Measurements from ENCODE around the gene NEB.
A peak's percentile ranks its signal among the peaks of the same experiment; 100 is the strongest.
"Not testable (repeated sequence)": the region's sequence is repeated elsewhere in the genome, so short reads cannot be mapped to it uniquely, and the experiment has no call there.

Gene NEB

GRCh38 chr2:151698134-151698533 lies 36.1 kb downstream of the NEB start:
- not testable (repeated sequence) for DNase-seq

- no peak for DNase-seq
Measured at GRCh38 chr2:151695778-151696177, 38.5 kb downstream of the NEB start.

- no peak for DNase-seq
Measured at GRCh38 chr2:151691631-151692030, 42.6 kb downstream of the NEB start.

- no peak for DNase-seq
Measured at GRCh38 chr2:151688719-151689118, 45.6 kb downstream of the NEB start.

- no peak for DNase-seq
Measured at GRCh38 chr2:151682459-151683003, 51.7 kb downstream of the NEB start.

GRCh38 chr2:151681051-151681450 lies 53.2 kb downstream of the NEB start:
- no peak for DNase-seq

GRCh38 chr2:151679994-151680393 lies 54.3 kb downstream of the NEB start:
- no peak for DNase-seq

GRCh38 chr2:151678849-151679248 lies 55.4 kb downstream of the NEB start:
- no peak for DNase-seq

GRCh38 chr2:151673016-151673415 lies 61.3 kb downstream of the NEB start:
- no peak for DNase-seq

GRCh38 chr2:151672277-151672676 lies 62.0 kb downstream of the NEB start:
- DNase-seq, result no peak

- no peak for DNase-seq
Measured at GRCh38 chr2:151670846-151671597, 63.3 kb downstream of the NEB start.

GRCh38 chr2:151670346-151670745 lies 63.9 kb downstream of the NEB start:
- DNase-seq, result no peak

- peak; percentile 18 for DNase-seq
Measured at GRCh38 chr2:151669585-151670081, 64.6 kb downstream of the NEB start.

GRCh38 chr2:151668737-151669136 lies 65.5 kb downstream of the NEB start:
- DNase-seq, result no peak

- DNase-seq, result no peak
Measured at GRCh38 chr2:151665959-151666358, 68.3 kb downstream of the NEB start.

- DNase-seq, result no peak
Measured at GRCh38 chr2:151664520-151664919, 69.8 kb downstream of the NEB start.

- no peak for DNase-seq
Measured at GRCh38 chr2:151661625-151662024, 72.7 kb downstream of the NEB start.

- DNase-seq, result no peak
Measured at GRCh38 chr2:151658081-151658480, 76.2 kb downstream of the NEB start.

- no peak for DNase-seq
Measured at GRCh38 chr2:151657667-151658076, 76.6 kb downstream of the NEB start.

GRCh38 chr2:151655663-151656398 lies 78.4 kb downstream of the NEB start:
- no peak for DNase-seq

- no peak for DNase-seq
Measured at GRCh38 chr2:151654891-151655290, 79.4 kb downstream of the NEB start.

GRCh38 chr2:151654085-151654484 lies 80.2 kb downstream of the NEB start:
- no peak for DNase-seq

- no peak for DNase-seq
Measured at GRCh38 chr2:151651274-151651673, 83.0 kb downstream of the NEB start.

- no peak for DNase-seq
Measured at GRCh38 chr2:151650456-151650855, 83.8 kb downstream of the NEB start.
